Neural cell (in vitro differentiated cells): ENCODE results near the gene ZNF662. TPM values are rescaled to one million over a fixed set of nuclear protein-coding genes. Genes with fewer than 3 reads are reported as not detected.
"Not testable (repeated sequence)": the region's sequence is repeated elsewhere in the genome, so short reads cannot be mapped to it uniquely, and the experiment has no call there.

Experiments used
- H2AFZ ChIP-seq: fragments of 200-600, 300-800 bp; sonication (generic), shearing (Covaris generic); 2 replicates; pipeline ENCODE4 v1.6.0; 2014; ENCODE audit warnings: low read depth, mild to moderate bottlenecking, antibody characterized with exemption, low read length, moderate library complexity
- H3F3A ChIP-seq: fragments of 200-600 bp; shearing (Covaris generic); 2 replicates; pipeline ENCODE4 v1.6.1; 2016; ENCODE audit warnings: mild to moderate bottlenecking, moderate library complexity, mixed read lengths, antibody characterized with exemption, low read length; ENCODE audit not compliant: insufficient read depth, poor library complexity, severe bottlenecking
- H3K27ac ChIP-seq: fragments of 200-600, 300-800 bp; sonication (generic), shearing (Covaris generic); 2 replicates; pipeline ENCODE4 v1.5.1; 2014; ENCODE audit warnings: mild to moderate bottlenecking, low read length, moderate library complexity
- H3K27me3 ChIP-seq: fragments of 300-800, 200-600 bp; sonication (generic), shearing (Covaris generic); 2 replicates; pipeline ENCODE4 v1.6.0; 2014; ENCODE audit warnings: mild to moderate bottlenecking, low read depth, low read length, moderate library complexity; ENCODE audit not compliant: insufficient read depth
- H3K36me3 ChIP-seq: fragments of 300-800, 200-600 bp; sonication (generic), shearing (Covaris generic); 2 replicates; pipeline ENCODE4 v1.5.1; 2014; ENCODE audit warnings: mild to moderate bottlenecking, antibody characterized with exemption, low read length, moderate library complexity; ENCODE audit not compliant: insufficient read depth
- H3K4me2 ChIP-seq: fragments of 300-800, 200-600 bp; sonication (generic), shearing (Covaris generic); 2 replicates; pipeline ENCODE4 v1.6.0; 2014; ENCODE audit warnings: mild to moderate bottlenecking, low read length
- H3K4me3 ChIP-seq: fragments of 300-800, 200-600 bp; sonication (generic), shearing (Covaris generic); 2 replicates; pipeline ENCODE4 v1.5.1; 2014; ENCODE audit warnings: mild to moderate bottlenecking, low read length, moderate library complexity
- H3K79me2 ChIP-seq: fragments of 200-600 bp; shearing (Covaris generic); replicated peaks from 2 replicates; pipeline ENCODE4 v1.6.0; 2014; ENCODE audit warnings: mild to moderate bottlenecking, low read length, moderate library complexity; ENCODE audit not compliant: insufficient read depth
- H3K9ac ChIP-seq: fragments of 300-800, 200-600 bp; sonication (generic), shearing (Covaris generic); 2 replicates; pipeline ENCODE4 v1.6.1; 2016; ENCODE audit warnings: mild to moderate bottlenecking, low read length, mixed read lengths
- H3K9me2 ChIP-seq: fragments of 200-600 bp; shearing (Covaris generic); 2 replicates; pipeline ENCODE4 v1.6.1; 2016; ENCODE audit warnings: mild to moderate bottlenecking, low read length, mixed read lengths; ENCODE audit not compliant: insufficient read depth
- H3K9me3 ChIP-seq: fragments of 200-600, 300-800 bp; sonication (generic), shearing (Covaris generic); 2 replicates; pipeline ENCODE4 v1.6.1; 2016; ENCODE audit warnings: mild to moderate bottlenecking, mixed run types, low read length, moderate library complexity, mixed read lengths
- H4K20me1 ChIP-seq: fragments of 200-600 bp; shearing (Covaris generic); 2 replicates; pipeline ENCODE4 v1.6.1; 2016; ENCODE audit warnings: mild to moderate bottlenecking, mixed run types; ENCODE audit not compliant: insufficient read depth
- CTCF ChIP-seq: fragments of 450-650 bp; IDR thresholded peaks from 2 replicates; pipeline ENCODE4 v1.5.1; 2014; ENCODE audit warnings: antibody characterized with exemption, mild to moderate bottlenecking, moderate library complexity; ENCODE audit not compliant: poor library complexity, severe bottlenecking
- EP300 ChIP-seq: fragments of 450-650 bp; conservative IDR thresholded peaks from 2 replicates; pipeline ENCODE4 v1.6.1; 2014; ENCODE audit warnings: antibody characterized with exemption, mild to moderate bottlenecking, moderate library complexity; ENCODE audit not compliant: poor library complexity, severe bottlenecking
- EZH2 ChIP-seq: fragments of 200-600, 300-800 bp; shearing (Covaris generic), sonication (generic); IDR thresholded peaks from 2 replicates; pipeline ENCODE4 v1.6.1; 2014; ENCODE audit warnings: antibody characterized with exemption, low read length, borderline replicate concordance, mild to moderate bottlenecking; ENCODE audit not compliant: insufficient read depth, poor library complexity, severe bottlenecking
- MXI1 ChIP-seq: fragments of 450-650 bp; conservative IDR thresholded peaks from 2 replicates; pipeline ENCODE4 v1.6.1; 2014; ENCODE audit warnings: antibody characterized with exemption, mild to moderate bottlenecking; ENCODE audit not compliant: poor library complexity, severe bottlenecking
- POLR2AphosphoS5 ChIP-seq: IDR thresholded peaks from 2 replicates; pipeline ENCODE4 v1.6.1; 2012
- RAD21 ChIP-seq: fragments of 450-650 bp; conservative IDR thresholded peaks from 2 replicates; pipeline ENCODE4 v1.6.1; 2014; ENCODE audit warnings: antibody characterized with exemption, mild to moderate bottlenecking, moderate library complexity
- SMC3 ChIP-seq: fragments of 450-650 bp; conservative IDR thresholded peaks from 2 replicates; pipeline ENCODE4 v1.6.1; 2014; ENCODE audit warnings: antibody characterized with exemption, mild to moderate bottlenecking, moderate library complexity; ENCODE audit not compliant: poor library complexity
- TAF1 ChIP-seq: IDR thresholded peaks from 2 replicates; pipeline ENCODE4 v1.6.1; 2012; ENCODE audit warnings: low read depth
- polyA plus RNA-seq: library from polyadenylated mRNA; depleted of rRNA; stranded (reverse); fragments of >200 nt; gene quantifications from 2 replicates; pipeline ENCODE4 v1.2.3, GENCODE V29; 2014
- TF ChIP-seq, protein P1 (sequence below): IDR thresholded peaks from 2 replicates; pipeline ENCODE4 v1.6.1; 2012; ENCODE audit warnings: borderline replicate concordance

The ZNF662 gene
- polyA plus RNA-seq, 1 donor from 2014 or later = not detected

DNA sequence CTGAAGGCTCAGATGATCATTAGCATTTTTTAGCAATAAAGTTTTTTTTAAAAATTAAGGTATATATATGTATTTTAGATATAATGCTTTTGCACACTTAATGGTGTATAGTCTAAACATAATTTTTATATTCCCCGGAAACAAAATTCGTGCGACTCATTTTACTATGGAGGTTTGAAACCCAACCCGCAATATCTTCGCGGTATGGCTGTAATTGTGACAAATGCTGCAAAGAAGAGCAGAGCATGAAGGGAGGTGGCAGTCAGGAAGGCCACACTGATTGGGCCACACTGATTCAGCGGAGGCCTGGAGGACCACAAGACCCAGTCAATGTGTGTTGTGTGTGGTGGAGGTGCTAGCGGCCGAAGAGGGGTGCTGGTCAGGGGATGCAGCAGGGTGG is 25.8 kb upstream of the ZNF662 start:
- H3K36me3 ChIP-seq = no peaks in the 10 kb centered on the region
- H3K27ac ChIP-seq = no peak overlapping the region
- no peaks in the 10 kb centered on the region for H3F3A ChIP-seq
- H4K20me1 ChIP-seq = no peaks in the 10 kb centered on the region
- H3K9ac ChIP-seq = no peak overlapping the region
- no peak overlapping the region for H2AFZ ChIP-seq
- no peaks in the 10 kb centered on the region for H3K27me3 ChIP-seq
- no peaks in the 10 kb centered on the region for H3K9me2 ChIP-seq
- H3K4me2 ChIP-seq = no peak overlapping the region
- TF ChIP-seq EP300 (no peak), MXI1 (no peak), RAD21 (no peak), POLR2AphosphoS5 (no peak), TAF1 (no peak), CTCF (no peak), SMC3 (no peak), EZH2 (no peak)
- TF ChIP-seq, protein P1, sequence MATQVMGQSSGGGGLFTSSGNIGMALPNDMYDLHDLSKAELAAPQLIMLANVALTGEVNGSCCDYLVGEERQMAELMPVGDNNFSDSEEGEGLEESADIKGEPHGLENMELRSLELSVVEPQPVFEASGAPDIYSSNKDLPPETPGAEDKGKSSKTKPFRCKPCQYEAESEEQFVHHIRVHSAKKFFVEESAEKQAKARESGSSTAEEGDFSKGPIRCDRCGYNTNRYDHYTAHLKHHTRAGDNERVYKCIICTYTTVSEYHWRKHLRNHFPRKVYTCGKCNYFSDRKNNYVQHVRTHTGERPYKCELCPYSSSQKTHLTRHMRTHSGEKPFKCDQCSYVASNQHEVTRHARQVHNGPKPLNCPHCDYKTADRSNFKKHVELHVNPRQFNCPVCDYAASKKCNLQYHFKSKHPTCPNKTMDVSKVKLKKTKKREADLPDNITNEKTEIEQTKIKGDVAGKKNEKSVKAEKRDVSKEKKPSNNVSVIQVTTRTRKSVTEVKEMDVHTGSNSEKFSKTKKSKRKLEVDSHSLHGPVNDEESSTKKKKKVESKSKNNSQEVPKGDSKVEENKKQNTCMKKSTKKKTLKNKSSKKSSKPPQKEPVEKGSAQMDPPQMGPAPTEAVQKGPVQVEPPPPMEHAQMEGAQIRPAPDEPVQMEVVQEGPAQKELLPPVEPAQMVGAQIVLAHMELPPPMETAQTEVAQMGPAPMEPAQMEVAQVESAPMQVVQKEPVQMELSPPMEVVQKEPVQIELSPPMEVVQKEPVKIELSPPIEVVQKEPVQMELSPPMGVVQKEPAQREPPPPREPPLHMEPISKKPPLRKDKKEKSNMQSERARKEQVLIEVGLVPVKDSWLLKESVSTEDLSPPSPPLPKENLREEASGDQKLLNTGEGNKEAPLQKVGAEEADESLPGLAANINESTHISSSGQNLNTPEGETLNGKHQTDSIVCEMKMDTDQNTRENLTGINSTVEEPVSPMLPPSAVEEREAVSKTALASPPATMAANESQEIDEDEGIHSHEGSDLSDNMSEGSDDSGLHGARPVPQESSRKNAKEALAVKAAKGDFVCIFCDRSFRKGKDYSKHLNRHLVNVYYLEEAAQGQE = no peak
- no peak overlapping the region for H3K4me3 ChIP-seq
- no peaks in the 10 kb centered on the region for H3K79me2 ChIP-seq
- no peaks in the 10 kb centered on the region for H3K9me3 ChIP-seq

- H3K4me3 ChIP-seq = peak overlapping the region; percentile 58
- TF ChIP-seq POLR2AphosphoS5 (no peak), TAF1 (no peak), CTCF (peak; percentile 72), SMC3 (peak; percentile 71), RAD21 (peak; percentile 72), MXI1 (no peak)
- no peak overlapping the region for H3K9ac ChIP-seq
- H3K4me2 ChIP-seq = no peak overlapping the region
- H3K9me3 ChIP-seq = no peaks in the 10 kb centered on the region
- H3K27ac ChIP-seq = no peak overlapping the region
- H2AFZ ChIP-seq = no peak overlapping the region
- no peaks in the 10 kb centered on the region for H3K79me2 ChIP-seq
- H3F3A ChIP-seq = no peaks in the 10 kb centered on the region
- H3K27me3 ChIP-seq = no peaks in the 10 kb centered on the region
- no peaks in the 10 kb centered on the region for H3K9me2 ChIP-seq
- H3K36me3 ChIP-seq = no peaks in the 10 kb centered on the region
- H4K20me1 ChIP-seq = no peaks in the 10 kb centered on the region
Measured at GRCh38 chr3:42880601-42881451, 25.1 kb upstream of the ZNF662 start.

DNA sequence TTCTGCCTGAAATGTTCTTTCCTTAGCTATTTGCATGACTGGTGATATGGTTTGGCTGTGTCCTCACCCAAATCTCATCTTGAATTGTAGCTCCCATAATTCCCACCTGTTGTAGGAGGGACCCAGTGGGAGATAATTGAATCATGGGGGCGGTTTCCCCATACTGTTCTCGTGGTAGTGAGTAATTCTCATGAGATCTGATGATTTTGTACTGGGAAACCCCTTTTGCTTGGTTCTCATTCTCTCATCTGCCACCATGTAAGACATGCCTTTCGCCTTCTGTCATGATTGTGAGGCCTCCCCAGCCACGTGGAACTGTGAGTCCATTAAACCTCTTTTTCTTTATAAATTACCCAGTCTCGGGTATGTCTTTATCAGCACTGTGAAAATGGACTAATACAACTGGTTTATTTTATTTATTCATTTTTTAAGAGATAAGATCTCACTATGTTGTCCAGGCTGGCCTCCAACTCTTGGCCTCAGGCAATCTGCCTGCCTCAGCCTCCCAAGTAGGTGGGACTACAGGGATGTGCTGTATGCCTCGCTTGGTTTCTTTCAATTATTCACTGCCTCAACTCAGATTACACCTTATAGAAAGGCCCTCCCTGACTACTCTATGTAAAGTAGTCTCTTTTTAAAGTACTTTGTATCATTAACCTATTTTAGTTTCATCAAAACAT is 22.6 kb upstream of the ZNF662 start:
- not testable (repeated sequence) for H3F3A ChIP-seq, H3K27ac ChIP-seq, H2AFZ ChIP-seq, H3K4me3 ChIP-seq, H3K79me2 ChIP-seq, H3K9me2 ChIP-seq, H4K20me1 ChIP-seq, H3K9ac ChIP-seq, H3K36me3 ChIP-seq, H3K27me3 ChIP-seq, H3K9me3 ChIP-seq, H3K4me2 ChIP-seq
